Muscle of back (tissue), 13 donors: ENCODE data around the gene C5orf46. TPM values are rescaled to one million over a fixed set of nuclear protein-coding genes. Genes with fewer than 3 reads are reported as not detected.
"Not testable (repeated sequence)": the region's sequence is repeated elsewhere in the genome, so short reads cannot be mapped to it uniquely, and the experiment has no call there.

Experiments
- DNase-seq, 3 donors: peaks; one replicate each; pipeline versions ENCODE4 v3.0.0 to v3.0.0-alpha.2; 2013
- long read RNA-seq, 9 donors: transcript quantifications; one replicate each; lab custom pipeline, GENCODE V29; 2026
- polyA plus RNA-seq, 10 donors: library from polyadenylated mRNA; unstranded; fragments of 120-200 nt; gene quantifications; one replicate each; pipeline ENCODE4 v1.2.1, GENCODE V29; 2013; ENCODE audit not compliant: insufficient read length in 10 of 10

The C5orf46 gene
- not detected for polyA plus RNA-seq
- long read RNA-seq, donor 1, result 0 reads
- long read RNA-seq, donor 2, result 0 reads
- long read RNA-seq, donor 3, result 0 reads
- long read RNA-seq, donor 4, result 0 reads
- long read RNA-seq, donor 5, result 0 reads
- long read RNA-seq, donor 6, result 0 reads
- long read RNA-seq, donor 7, result 0 reads
- long read RNA-seq, donor 8, result 0 reads
- long read RNA-seq, donor 9, result 0 reads

GRCh38 chr5:147906326-147907095, at the start of gene C5orf46:
Gene C5orf46 (minus strand): TSS chr5:147906538. CDS start chr5:147906501, 37 bp downstream.
- no peak for DNase-seq

DNA sequence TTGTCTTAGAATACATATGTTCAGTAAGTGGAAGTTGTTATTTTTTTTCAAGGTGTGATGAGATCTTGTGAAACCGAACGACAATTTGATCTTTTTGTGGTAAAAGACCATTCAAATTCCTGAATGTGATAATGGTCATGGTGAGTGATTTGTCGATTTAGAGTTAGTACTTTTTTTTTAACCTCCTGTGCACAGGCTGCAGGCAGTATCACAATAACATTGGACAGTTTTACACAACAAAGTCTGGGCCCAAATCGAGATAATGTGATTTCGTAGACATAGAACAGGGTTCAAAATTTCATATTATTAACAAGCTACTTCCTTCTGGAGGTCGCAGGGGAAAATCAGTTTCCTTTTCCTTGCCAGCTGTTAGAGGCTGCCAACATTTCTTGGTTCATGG, 48.6 kb upstream of the C5orf46 start:
- no peak for DNase-seq

DNA sequence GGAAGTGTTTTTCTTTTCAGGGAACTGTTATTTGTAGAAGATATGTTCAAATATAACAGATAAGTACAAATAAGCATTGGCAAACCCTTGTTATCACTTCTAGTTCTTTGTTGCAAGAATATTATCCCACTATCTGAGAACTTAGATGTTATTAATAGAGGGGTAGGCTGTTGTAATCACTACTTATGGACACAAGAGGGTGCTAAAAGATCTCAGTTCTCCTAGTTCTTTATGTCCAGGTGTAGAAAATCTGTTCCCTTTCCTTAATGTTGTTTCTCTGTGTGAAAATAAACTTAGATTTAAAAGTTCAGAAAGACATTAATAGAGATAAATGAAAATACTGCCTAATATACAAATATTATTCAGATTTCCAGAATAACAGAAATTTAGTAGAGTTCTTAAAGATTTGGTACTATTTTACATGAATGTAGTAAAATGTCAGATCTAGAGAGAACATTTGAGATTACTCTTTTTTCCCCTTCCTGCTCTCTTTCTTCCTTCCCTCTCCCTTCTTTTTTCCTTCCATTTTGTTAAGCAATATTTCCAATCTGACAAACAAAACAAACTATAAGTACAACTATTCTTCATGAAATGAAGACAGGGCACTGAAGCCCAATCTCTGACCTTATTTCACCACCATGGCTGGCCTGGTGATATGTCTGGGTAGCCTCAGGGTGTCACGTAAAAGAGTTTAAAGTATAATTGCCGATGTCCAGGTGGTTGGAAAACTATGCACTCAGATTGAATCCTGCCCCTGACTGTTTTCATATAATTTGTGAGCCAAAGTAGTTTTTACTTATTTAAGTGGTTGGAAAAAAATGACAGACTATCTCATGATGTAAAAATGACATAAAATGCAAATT, 43.6 kb upstream of the C5orf46 start:
- DNase-seq, result peak in 1 of 3 donors; percentile 26

GRCh38 chr5:147946658-147947274, 40.4 kb upstream of the C5orf46 start:
- not testable (repeated sequence) for DNase-seq

DNA sequence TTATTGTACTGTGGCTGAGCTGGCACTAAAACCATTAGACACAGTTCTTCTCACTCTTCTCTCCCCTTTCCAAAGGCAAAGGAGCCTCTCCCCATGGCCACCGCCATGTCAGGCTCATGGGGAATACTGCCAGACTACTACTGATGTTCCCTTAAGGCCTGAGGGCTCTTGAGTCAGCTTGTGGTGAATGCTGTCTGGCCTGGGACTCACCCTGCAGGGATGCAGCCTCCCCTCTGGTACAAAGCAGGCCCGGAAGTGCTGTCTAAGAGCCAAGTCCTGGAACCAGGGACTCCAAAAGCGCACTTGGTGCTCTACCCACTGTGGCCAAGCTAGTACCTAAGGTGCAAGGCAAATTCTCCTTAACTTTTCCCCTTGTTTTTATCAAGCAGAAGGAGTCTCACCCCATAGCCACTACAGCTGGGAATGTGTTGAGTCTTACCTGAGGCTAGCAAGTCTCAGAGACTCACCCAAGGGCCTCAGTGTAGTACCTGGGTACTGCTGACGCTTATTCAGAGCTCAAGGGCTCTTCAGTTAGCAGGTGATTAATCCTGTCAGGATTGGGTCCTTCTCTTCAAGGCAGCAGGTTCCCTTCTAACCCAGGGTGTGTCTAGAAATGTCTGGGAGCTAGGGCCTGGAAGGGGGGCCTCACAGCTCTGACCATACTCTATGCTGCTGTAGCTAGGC, 33.2 kb upstream of the C5orf46 start:
- no peak for DNase-seq

- peak; percentile 3 to 20 (median 4) for DNase-seq
These were observed 28.7 kb upstream of the C5orf46 start for GRCh38 chr5:147935032-147935431.

- no peak for DNase-seq
These were observed 24.4 kb upstream of the C5orf46 start for GRCh38 chr5:147930769-147931168.

- no peak for DNase-seq
These were observed 21.6 kb upstream of the C5orf46 start for GRCh38 chr5:147927901-147928300.

GRCh38 chr5:147925020-147925419, 18.7 kb upstream of the C5orf46 start:
- DNase-seq, result no peak

- no peak for DNase-seq
These were observed 14.8 kb upstream of the C5orf46 start for GRCh38 chr5:147921136-147921535.

DNA sequence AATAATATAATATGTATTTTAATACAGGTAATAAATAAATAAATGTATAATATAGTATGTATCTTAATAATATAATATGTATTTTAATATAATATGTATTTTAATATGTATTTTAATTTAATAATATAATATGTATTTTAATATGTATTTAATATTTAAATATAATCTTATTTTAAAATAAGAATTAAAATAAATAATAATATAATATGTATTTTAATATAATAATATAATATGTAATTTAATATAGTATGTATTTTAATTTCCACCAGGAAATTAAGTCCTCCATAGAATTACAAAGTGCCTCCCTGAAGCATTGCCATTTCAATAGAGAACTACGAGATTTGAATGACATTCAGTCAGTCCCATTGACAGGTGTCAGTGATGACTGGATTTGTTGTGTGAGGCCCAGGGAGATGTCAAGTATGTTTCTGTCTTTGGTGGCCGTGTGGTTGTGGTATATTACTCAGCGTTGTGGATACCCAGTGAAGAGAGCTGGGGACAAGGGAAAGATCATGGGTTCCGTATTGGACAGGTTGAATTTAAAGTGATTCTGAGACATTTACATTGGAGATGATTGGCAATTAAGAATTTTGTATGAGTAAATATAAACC, 14.2 kb upstream of the C5orf46 start:
- no peak for DNase-seq

GRCh38 chr5:147918899-147919298, 12.6 kb upstream of the C5orf46 start:
- no peak for DNase-seq

DNA sequence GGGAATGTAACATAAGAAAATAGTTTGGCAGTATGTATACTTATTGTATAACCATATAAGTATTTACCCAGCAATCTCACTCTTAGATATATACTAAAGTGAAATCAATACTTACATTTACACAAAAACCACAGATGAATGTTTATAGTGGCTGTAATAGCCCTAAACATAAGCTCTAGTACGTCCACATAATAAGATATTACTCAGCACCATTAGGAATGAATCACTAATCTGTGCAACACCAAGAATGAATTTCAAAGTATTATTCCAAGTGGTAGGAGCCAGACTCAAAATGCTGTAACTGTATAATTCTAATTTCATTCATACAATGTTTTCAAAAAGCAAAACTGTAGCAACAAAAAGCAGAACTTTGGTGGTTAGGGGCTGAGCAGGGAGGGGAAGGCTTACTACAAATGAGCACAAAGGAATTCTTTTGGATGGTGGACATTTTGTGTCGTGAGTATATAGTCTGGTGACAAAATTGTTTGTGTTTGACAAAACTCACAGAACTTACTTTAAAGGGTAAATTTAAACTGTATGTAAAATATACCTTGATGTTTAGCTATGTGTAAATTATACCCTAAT, 11.9 kb upstream of the C5orf46 start:
- DNase-seq, result no peak

DNA sequence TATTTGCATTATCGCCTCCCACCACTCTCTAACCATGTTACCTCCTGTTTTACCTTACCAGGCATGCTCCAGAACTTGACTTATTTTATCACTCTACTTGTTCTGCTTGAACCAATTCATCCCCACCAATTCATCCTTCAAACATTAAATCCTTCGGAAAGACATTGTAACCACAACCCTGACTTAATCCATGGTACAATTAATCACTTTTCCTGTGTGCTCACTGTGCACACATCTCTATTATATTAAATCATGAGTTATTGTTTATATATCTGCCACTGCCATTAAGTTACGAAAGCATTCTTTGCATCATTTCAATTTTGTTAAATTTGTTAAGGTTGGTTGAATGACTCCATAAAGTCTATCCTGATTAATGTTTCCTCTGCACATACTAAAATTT, 7.4 kb upstream of the C5orf46 start:
- DNase-seq, result no peak

DNA sequence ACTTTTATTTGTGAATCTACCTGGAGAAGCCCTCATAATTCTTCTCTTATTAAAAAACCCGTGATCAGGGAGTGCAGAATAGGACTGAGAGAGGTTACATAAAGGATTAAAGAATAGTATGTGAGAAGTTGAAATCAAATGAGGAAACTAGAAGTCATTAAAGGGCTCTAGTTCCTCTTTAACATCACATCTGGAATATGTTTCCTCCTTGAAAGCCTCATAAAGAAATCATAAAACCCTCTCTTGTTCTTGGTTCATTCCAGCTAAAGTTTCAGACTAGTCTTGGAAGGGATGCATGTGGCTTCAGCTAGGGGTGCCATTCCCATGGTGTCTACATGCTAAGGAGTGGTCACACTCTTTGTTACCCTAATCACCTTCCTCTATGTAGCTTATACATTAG, 5.7 kb upstream of the C5orf46 start:
- no peak for DNase-seq

- no peak for DNase-seq
These were observed 5.1 kb upstream of the C5orf46 start for GRCh38 chr5:147911427-147911826.

DNA sequence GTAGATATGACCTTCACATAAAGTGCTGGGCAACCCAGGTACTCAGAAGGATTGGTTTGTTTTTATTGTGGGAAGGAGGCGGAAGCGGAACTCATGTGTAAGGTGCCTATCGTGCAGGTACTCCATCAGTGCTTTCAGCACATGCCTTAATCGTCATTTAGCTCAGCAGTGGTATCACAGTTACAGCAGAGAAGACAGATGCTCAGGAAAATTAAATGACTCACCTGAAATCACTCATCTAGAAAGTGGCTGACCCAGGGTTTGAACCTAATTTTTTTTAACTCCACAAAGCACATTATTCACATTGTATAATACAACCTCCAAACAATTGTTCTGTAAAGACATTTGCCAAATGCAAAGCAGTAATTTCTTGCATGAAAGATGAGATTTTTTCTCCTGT, 2.2 kb downstream of the C5orf46 start:
- no peak for DNase-seq

- DNase-seq, result no peak
These were observed 3.7 kb downstream of the C5orf46 start for GRCh38 chr5:147902609-147903115.

DNA sequence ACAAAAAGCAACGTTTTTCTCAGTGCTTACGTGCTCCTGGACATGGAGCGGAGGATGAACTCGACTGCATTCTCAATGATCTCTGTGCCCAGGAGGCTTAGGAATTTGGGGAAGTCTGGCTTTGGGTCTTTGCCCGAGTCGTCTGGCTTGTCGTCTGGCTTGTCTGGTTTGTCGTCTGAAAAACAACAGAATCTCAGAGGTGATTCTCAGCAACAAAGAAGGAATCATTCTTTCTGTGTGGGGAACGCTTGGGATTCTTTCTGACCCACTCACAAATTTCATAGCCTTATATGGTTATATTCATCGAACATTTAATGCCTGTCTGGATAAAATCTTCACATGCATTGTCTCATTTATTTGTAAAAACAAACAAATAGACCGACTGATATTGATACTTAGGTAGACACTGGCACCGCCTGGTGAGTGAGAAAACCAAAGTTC, 4.7 kb downstream of the C5orf46 start:
- no peak for DNase-seq

GRCh38 chr5:147898875-147899401, 7.4 kb downstream of the C5orf46 start:
- no peak for DNase-seq
